ENCODE data around the gene FAF1.
"Not testable (repeated sequence)": the region's sequence is repeated elsewhere in the genome, so short reads cannot be mapped to it uniquely, and the experiment has no call there.

The FAF1 gene

GRCh38 chr1:50959913-50960844 is at the start of gene FAF1:
Gene FAF1, minus strand, starts transcription at chr1:50960267. Its CDS starts 456 bp downstream, at chr1:50959811.
- Mint-ChIP-seq H3K9me3 (no peaks in the 10 kb centered on the region), H3K4me3 (peak within 1 kb of the TSS; percentile 81), H3K27ac (peak within 1 kb of the TSS; percentile 31), H3K4me1 (peaks cover 24% of the 10 kb centered on the region), H3K36me3 (no peaks in the 10 kb centered on the region), H3K27me3 (no peaks in the 10 kb centered on the region)
- ATAC-seq = peak; percentile 97

GRCh38 chr1:51009381-51009780 is 49.3 kb upstream of the FAF1 start:
- Mint-ChIP-seq H3K4me3 (no peak overlapping the region), H3K4me1 (no peaks in the 10 kb centered on the region), H3K36me3 (peaks cover 5% of the 10 kb centered on the region), H3K9me3 (peaks cover 14% of the 10 kb centered on the region), H3K27me3 (peaks cover 22% of the 10 kb centered on the region), H3K27ac (no peak overlapping the region)
- no peak for ATAC-seq

- H3K4me3 Mint-ChIP-seq, H3K4me1 Mint-ChIP-seq: not testable (repeated sequence)
Observed at GRCh38 chr1:51005549-51005948, 45.5 kb upstream of the FAF1 start.

GRCh38 chr1:51002516-51002915 is 42.4 kb upstream of the FAF1 start:
- Mint-ChIP-seq H3K27ac (no peak overlapping the region), H3K27me3 (peaks cover 16% of the 10 kb centered on the region), H3K9me3 (peaks cover 6% of the 10 kb centered on the region), H3K4me1 (peaks cover 15% of the 10 kb centered on the region), H3K36me3 (peaks cover 5% of the 10 kb centered on the region), H3K4me3 (no peak overlapping the region)
- no peak for ATAC-seq

More at GRCh38 chr1:51005549-51005948, 45.5 kb upstream of the FAF1 start:
- not testable (repeated sequence) for ATAC-seq, H3K36me3 Mint-ChIP-seq, H3K27ac Mint-ChIP-seq
- Mint-ChIP-seq H3K27me3 (peaks cover 19% of the 10 kb centered on the region), H3K9me3 (peaks cover 12% of the 10 kb centered on the region)

GRCh38 chr1:51000651-51001050 is 40.6 kb upstream of the FAF1 start:
- no peak for ATAC-seq
- Mint-ChIP-seq H3K36me3 (no peaks in the 10 kb centered on the region), H3K4me1 (peaks cover 15% of the 10 kb centered on the region), H3K9me3 (no peaks in the 10 kb centered on the region), H3K4me3 (no peak overlapping the region), H3K27me3 (peaks cover 10% of the 10 kb centered on the region), H3K27ac (no peak overlapping the region)

- Mint-ChIP-seq H3K27me3 (peaks cover 10% of the 10 kb centered on the region), H3K9me3 (no peaks in the 10 kb centered on the region), H3K36me3 (no peaks in the 10 kb centered on the region), H3K27ac (no peak overlapping the region), H3K4me3 (no peak overlapping the region), H3K4me1 (peaks cover 15% of the 10 kb centered on the region)
- ATAC-seq = peak; percentile 16
Observed at GRCh38 chr1:51000160-51000559, 40.1 kb upstream of the FAF1 start.

- not testable (repeated sequence) for H3K27me3 Mint-ChIP-seq
Observed at GRCh38 chr1:50999375-50999774, 39.3 kb upstream of the FAF1 start.

GRCh38 chr1:50996083-50996482 is 36.0 kb upstream of the FAF1 start:
- no peak overlapping the region for H3K4me3 Mint-ChIP-seq
- no peak for ATAC-seq
- peaks cover 15% of the 10 kb centered on the region for H3K4me1 Mint-ChIP-seq
- H3K9me3 Mint-ChIP-seq = no peaks in the 10 kb centered on the region
- H3K27me3 Mint-ChIP-seq = peaks cover 19% of the 10 kb centered on the region
- no peaks in the 10 kb centered on the region for H3K36me3 Mint-ChIP-seq
- no peak overlapping the region for H3K27ac Mint-ChIP-seq

More at GRCh38 chr1:50999375-50999774, 39.3 kb upstream of the FAF1 start:
- not testable (repeated sequence) for H3K4me3 Mint-ChIP-seq, ATAC-seq, H3K27ac Mint-ChIP-seq, H3K9me3 Mint-ChIP-seq, H3K36me3 Mint-ChIP-seq
- H3K4me1 Mint-ChIP-seq = peaks cover 15% of the 10 kb centered on the region

- H3K4me3 Mint-ChIP-seq = no peak overlapping the region
- no peaks in the 10 kb centered on the region for H3K9me3 Mint-ChIP-seq
- H3K27ac Mint-ChIP-seq = no peak overlapping the region
- H3K27me3 Mint-ChIP-seq = peaks cover 19% of the 10 kb centered on the region
- H3K4me1 Mint-ChIP-seq = peaks cover 13% of the 10 kb centered on the region
- H3K36me3 Mint-ChIP-seq = no peaks in the 10 kb centered on the region
- no peak for ATAC-seq
Observed at GRCh38 chr1:50995651-50996050, 35.6 kb upstream of the FAF1 start.

GRCh38 chr1:50994997-50995396 is 34.9 kb upstream of the FAF1 start:
- peaks cover 19% of the 10 kb centered on the region for H3K27me3 Mint-ChIP-seq
- H3K4me1 Mint-ChIP-seq = peaks cover 7% of the 10 kb centered on the region
- H3K9me3 Mint-ChIP-seq = no peaks in the 10 kb centered on the region
- ATAC-seq = no peak
- no peaks in the 10 kb centered on the region for H3K36me3 Mint-ChIP-seq
- H3K4me3 Mint-ChIP-seq = no peak overlapping the region
- no peak overlapping the region for H3K27ac Mint-ChIP-seq

GRCh38 chr1:50993645-50994044 is 33.6 kb upstream of the FAF1 start:
- no peaks in the 10 kb centered on the region for H3K9me3 Mint-ChIP-seq
- no peak for ATAC-seq
- H3K36me3 Mint-ChIP-seq = no peaks in the 10 kb centered on the region

GRCh38 chr1:50992532-50993318 is 32.7 kb upstream of the FAF1 start:
- H3K27ac Mint-ChIP-seq = no peak overlapping the region
- no peaks in the 10 kb centered on the region for H3K4me1 Mint-ChIP-seq
- H3K4me3 Mint-ChIP-seq = no peak overlapping the region
- H3K9me3 Mint-ChIP-seq = no peaks in the 10 kb centered on the region
- H3K27me3 Mint-ChIP-seq = peaks cover 19% of the 10 kb centered on the region
- no peaks in the 10 kb centered on the region for H3K36me3 Mint-ChIP-seq
- ATAC-seq = no peak

More at GRCh38 chr1:50993645-50994044, 33.6 kb upstream of the FAF1 start:
- Mint-ChIP-seq H3K4me3 (no peak overlapping the region), H3K4me1 (no peaks in the 10 kb centered on the region), H3K27me3 (peaks cover 19% of the 10 kb centered on the region), H3K27ac (no peak overlapping the region)

- Mint-ChIP-seq H3K9me3 (no peaks in the 10 kb centered on the region), H3K27me3 (peaks cover 19% of the 10 kb centered on the region), H3K4me1 (no peaks in the 10 kb centered on the region), H3K4me3 (no peak overlapping the region), H3K36me3 (no peaks in the 10 kb centered on the region), H3K27ac (no peak overlapping the region)
- ATAC-seq = no peak
Observed at GRCh38 chr1:50989694-50990093, 29.6 kb upstream of the FAF1 start.

GRCh38 chr1:50986653-50987052 is 26.6 kb upstream of the FAF1 start:
- no peak overlapping the region for H3K4me3 Mint-ChIP-seq

GRCh38 chr1:50985094-50985493 is 25.0 kb upstream of the FAF1 start:
- Mint-ChIP-seq H3K9me3 (no peaks in the 10 kb centered on the region), H3K27ac (no peak overlapping the region), H3K36me3 (no peaks in the 10 kb centered on the region), H3K4me1 (no peaks in the 10 kb centered on the region), H3K27me3 (no peaks in the 10 kb centered on the region), H3K4me3 (no peak overlapping the region)
- ATAC-seq = no peak

More at GRCh38 chr1:50986653-50987052, 26.6 kb upstream of the FAF1 start:
- no peak overlapping the region for H3K27ac Mint-ChIP-seq
- H3K4me1 Mint-ChIP-seq = no peaks in the 10 kb centered on the region
- H3K36me3 Mint-ChIP-seq = no peaks in the 10 kb centered on the region
- no peaks in the 10 kb centered on the region for H3K9me3 Mint-ChIP-seq
- ATAC-seq = no peak
- H3K27me3 Mint-ChIP-seq = peaks cover 3% of the 10 kb centered on the region

Measured in stimulated activated memory B cell treated with anti-CD40 and anti-IgM and Interleukin-4, amounts not matched to agents 10 μg/mL and 1 μg/mL and 100 μg/mL, for 72 hours (primary cell).